ENCODE results near the gene CNTFR.

DNA sequence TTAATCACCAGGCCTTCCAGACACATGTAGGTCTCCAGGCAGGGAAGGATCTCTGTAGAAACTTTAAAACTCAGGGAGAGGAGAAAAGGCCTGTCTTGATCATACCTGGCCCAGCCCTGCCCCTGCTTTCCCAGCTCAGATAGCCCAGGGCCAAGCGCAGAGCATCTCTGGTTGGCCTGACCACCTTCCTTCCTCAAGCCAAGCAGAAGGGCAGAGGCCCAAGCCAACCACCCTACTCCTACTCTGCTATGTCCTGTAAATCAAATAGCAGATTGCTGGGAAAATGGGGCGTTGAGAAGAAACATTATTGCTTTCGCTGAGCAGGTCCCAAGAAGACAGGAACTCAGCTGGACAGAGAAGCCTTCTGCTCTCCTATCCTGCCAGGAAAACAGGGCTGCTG is 81.1 kb downstream of the CNTFR start:
- TF ChIP-seq, protein P1, sequence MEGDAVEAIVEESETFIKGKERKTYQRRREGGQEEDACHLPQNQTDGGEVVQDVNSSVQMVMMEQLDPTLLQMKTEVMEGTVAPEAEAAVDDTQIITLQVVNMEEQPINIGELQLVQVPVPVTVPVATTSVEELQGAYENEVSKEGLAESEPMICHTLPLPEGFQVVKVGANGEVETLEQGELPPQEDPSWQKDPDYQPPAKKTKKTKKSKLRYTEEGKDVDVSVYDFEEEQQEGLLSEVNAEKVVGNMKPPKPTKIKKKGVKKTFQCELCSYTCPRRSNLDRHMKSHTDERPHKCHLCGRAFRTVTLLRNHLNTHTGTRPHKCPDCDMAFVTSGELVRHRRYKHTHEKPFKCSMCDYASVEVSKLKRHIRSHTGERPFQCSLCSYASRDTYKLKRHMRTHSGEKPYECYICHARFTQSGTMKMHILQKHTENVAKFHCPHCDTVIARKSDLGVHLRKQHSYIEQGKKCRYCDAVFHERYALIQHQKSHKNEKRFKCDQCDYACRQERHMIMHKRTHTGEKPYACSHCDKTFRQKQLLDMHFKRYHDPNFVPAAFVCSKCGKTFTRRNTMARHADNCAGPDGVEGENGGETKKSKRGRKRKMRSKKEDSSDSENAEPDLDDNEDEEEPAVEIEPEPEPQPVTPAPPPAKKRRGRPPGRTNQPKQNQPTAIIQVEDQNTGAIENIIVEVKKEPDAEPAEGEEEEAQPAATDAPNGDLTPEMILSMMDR (IDR thresholded peaks at IDR 0.05): no peak
- TF ChIP-seq, protein P2, sequence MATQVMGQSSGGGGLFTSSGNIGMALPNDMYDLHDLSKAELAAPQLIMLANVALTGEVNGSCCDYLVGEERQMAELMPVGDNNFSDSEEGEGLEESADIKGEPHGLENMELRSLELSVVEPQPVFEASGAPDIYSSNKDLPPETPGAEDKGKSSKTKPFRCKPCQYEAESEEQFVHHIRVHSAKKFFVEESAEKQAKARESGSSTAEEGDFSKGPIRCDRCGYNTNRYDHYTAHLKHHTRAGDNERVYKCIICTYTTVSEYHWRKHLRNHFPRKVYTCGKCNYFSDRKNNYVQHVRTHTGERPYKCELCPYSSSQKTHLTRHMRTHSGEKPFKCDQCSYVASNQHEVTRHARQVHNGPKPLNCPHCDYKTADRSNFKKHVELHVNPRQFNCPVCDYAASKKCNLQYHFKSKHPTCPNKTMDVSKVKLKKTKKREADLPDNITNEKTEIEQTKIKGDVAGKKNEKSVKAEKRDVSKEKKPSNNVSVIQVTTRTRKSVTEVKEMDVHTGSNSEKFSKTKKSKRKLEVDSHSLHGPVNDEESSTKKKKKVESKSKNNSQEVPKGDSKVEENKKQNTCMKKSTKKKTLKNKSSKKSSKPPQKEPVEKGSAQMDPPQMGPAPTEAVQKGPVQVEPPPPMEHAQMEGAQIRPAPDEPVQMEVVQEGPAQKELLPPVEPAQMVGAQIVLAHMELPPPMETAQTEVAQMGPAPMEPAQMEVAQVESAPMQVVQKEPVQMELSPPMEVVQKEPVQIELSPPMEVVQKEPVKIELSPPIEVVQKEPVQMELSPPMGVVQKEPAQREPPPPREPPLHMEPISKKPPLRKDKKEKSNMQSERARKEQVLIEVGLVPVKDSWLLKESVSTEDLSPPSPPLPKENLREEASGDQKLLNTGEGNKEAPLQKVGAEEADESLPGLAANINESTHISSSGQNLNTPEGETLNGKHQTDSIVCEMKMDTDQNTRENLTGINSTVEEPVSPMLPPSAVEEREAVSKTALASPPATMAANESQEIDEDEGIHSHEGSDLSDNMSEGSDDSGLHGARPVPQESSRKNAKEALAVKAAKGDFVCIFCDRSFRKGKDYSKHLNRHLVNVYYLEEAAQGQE (IDR thresholded peaks at IDR 0.05; ENCODE audit: insufficient read depth in 1 of 2, low read depth in 2 of 2, low read length in 1 of 2): no peak
- TF ChIP-seq POLR2AphosphoS5 (IDR thresholded peaks at IDR 0.05; ENCODE audit: low read depth, low read length) (no peak), SIN3A (IDR thresholded peaks at IDR 0.05; ENCODE audit: borderline replicate concordance, insufficient read depth, low read depth, low read length) (no peak)
